Tibial nerve (tissue), 4 donors: ENCODE data around the gene MYH8.

Experiments used
- CTCF ChIP-seq, 5 experiments: fragments of 200-600 bp in 3 of 5; fragments of 450-650 bp in 2 of 5; sonication (generic) in 3 of 5; IDR thresholded peaks; one replicate each; pipeline ENCODE4 v1.5.1; 2016 to 2019; ENCODE audit warnings: antibody characterized with exemption in 5 of 5, mild to moderate bottlenecking in 3 of 5, moderate library complexity in 2 of 5
- EP300 ChIP-seq, 2 donors: sonication (generic); formaldehyde crosslinking; IDR thresholded peaks; one replicate each; pipeline ENCODE4 v1.6.1; 2017; ENCODE audit warnings: antibody characterized with exemption in 2 of 2, mild to moderate bottlenecking in 1 of 2
- POLR2A ChIP-seq, 2 donors: fragments of 450-650 bp; IDR thresholded peaks; one replicate each; pipeline ENCODE4 v1.6.1; 2017; ENCODE audit warnings: antibody characterized with exemption in 2 of 2, mild to moderate bottlenecking in 2 of 2, moderate library complexity in 2 of 2

- no peak for TF ChIP-seq CTCF (IDR thresholded peaks at IDR 0.05)
- TF ChIP-seq EP300 (IDR thresholded peaks at IDR 0.05) = no peak
- TF ChIP-seq POLR2A (IDR thresholded peaks at IDR 0.05) = no peak
Measured at GRCh38 chr17:10447026-10447931, 25.5 kb upstream of the MYH8 start.
